ENCODE results near the gene GREM2.

GREM2 gene

DNA sequence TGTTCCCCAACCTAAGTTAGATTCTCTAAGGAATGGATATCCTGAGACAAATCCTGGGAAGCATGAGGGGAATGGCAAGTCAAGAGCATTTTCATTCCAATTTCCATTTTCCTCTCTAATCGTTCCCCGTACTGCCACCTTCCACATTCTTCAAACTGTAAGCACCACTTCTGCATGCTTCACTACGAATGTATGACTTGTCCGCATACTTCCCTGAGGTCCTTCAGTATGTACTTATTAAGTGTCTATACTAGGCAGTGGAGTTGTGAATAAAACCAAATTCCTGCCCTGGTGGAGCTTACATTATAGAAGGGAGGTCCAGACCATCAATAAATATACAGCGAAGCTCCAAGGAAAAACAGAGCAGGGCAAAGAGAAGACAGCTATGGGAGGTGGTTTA, 154.8 kb downstream of the GREM2 start:
- DNase-seq (ENCODE audit: low read depth in 2 of 2) = no peak

DNA sequence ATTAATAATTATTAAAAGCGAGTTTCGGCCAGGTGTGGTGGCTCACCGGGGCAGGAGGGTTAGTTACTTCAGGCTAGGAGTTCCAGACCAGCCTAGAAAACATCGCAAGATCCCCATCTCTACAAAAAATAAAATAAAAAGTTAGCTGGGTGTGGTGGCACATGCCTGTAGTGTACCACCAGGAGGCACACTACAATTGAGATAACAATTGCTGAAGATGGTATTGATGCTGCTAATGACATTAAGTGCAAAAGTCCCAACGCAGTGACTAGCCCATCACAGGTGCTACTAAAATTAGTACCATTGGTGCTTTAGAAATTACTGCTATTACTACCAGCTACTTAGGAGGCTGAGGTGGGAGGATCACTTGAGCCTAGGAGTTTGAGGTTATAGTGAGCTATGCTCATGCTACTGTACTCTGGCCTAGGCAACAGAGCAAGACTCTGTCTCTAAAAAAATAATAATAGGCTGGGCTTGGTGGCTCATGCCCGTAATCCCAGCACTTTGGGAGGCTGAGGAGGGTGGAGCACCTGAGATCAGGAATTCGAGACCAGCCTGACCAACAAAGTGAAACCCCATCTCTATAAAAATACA, 156.6 kb downstream of the GREM2 start:
- DNase-seq (ENCODE audit: low read depth in 2 of 2) = no peak

DNA sequence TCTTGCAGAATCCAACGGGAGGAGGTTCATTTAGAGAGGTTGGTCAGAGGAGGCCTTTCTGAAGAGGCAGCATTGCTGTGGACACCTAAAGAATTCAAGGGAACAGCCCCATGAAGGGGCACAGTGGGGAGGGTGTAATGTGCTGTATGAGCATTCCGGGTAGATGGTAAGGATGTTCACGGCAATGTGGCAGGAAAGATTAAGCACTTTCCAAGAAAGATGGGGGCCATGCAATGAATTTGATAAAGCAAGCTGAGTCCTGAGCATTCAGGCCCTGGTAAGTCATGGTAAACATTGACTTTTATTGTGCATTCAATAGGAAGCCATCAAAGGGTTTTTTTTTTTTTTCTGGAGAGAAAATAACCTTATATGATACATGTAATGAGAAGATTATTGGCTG, 166.6 kb downstream of the GREM2 start:
- no peak for DNase-seq (ENCODE audit: low read depth in 2 of 2)

DNA sequence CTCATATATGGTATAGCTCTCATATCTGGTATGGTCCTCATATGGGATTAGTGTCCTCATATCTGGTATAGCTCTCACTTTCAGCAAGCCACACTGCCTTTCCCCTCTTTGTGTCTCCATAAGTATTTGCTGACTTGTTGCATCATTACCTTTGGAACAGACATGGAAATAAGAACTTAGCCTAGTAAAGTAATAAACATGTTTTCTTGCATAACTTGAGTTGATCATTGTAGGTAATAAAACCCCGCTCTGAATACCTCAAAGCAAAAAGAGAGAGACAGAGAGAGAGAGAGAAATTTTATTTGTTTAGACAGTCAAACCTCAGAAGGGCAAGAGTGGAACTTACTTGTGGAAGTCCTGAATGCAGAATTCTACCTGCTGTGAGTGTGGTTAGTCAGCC, 170.3 kb downstream of the GREM2 start:
- no peak for DNase-seq (ENCODE audit: low read depth in 2 of 2)

All from stimulated activated CD8-positive, alpha-beta memory T cell treated with anti-CD3 and anti-CD28 coated beads, Interleukin-2, amount 100 ng/mL, for 48 hours (primary cell).